Activated CD4-positive, alpha-beta T cell treated with anti-CD3 and anti-CD28 coated beads, Interleukin-2, amount 50 U/mL, for 48 hours (primary cell): Measurements from ENCODE around the gene ELAVL2.

ENCODE experiments used
- DNase-seq, 2 experiments: peaks; one replicate each; pipeline ENCODE4 v3.0.0-alpha.2; 2020

Gene ELAVL2

DNA sequence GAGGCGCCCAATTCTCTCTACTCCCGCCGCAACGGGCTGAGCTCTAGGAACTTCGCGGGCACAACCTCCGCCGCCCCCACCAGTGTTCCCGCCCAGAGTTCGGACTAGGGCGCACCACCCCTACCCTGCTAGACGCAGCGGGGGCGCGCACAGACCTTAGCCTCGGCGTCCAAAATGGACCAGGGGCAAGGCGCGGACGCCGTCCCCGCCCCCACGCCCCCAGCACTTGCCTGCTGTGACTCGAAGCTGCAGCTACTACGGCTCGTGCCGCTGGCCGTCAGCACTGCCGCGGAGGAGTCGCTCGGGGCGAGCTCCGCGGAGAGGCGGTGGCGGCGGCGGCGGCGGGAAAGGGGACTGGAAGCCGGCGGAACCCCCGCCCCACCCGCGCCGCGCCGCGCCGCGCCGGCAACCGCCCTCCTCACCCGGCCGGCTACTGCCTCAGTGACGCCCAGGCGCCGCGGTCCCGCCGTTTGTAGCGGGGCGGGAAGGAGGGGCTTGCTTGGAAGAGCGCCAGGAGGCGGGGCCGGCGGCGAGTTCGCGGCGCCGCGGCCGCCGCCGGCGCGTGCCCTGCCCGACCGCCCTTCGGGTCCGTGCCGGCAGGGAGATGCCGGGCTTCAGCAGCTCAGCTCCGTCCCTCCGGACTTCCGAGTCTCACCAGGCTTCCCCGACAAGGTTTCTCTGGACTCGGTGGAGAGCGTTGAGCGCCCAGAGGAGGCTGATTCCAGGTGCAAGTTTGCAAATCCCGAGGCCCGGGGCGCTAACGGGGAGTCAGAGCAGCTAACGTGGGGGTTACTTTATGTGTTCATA lies 4.5 kb downstream of the ELAVL2 start:
- no peak for DNase-seq

DNA sequence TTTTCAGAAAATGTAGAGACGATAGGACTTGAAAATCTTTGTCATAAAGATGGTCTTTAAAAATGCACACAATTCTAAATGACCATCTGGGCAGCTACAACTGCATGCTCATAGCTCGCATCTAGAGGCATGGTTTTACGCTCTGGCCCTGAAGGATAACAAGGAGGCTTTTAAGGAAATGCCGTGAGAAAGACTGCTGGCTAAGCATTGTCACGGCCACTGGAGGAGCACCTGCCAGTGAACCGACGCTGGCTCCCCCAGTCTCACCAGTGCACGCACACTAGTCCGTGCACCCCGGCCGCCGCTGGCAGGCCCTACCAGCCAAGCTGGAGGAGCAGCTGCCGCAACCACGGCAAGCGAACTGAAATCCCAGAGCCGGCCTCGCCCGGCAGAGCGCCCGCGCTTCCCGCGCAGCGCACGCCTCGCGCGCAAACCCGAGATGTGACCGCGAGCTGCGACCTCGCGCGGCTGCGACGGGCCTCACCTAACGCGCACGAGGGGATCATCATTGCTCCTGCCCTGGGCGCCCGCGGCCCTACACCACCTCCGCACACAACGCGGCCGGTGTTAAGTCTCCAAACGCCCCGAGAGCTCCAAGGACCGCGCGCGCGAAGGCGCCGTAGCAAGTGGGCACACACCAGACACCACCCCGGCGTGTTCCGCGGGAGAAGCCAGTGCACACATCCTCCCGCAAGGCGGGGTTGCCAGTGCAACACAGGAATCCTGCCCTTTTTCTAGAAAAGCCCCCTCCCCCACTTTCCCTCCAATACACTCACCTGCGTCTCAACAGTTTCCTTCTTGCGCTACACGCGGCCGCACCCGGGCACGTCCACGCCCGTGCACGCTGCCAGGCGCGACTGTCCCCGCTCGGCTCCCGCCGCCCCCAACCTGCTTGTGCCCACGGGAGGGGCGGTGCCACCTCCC lies 5.3 kb downstream of the ELAVL2 start:
- no peak for DNase-seq

DNA sequence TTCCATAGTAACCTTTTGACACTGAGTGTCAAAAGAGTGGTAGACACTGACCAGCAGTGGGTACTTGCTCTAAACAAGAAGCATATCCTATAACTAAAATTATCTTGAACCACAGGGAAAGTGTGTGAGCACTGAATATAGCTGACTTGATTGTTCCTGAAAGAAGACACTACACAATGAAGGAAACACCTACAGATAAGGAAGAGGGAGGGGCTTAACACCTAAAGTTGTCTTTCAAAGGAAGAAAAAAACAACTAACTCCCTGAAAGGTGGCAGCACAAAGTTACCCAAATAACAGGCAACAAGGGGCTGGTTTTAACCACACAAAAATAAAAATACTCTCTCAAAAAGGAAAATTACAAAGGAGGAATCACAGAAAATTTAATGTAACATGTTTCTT lies 6.6 kb downstream of the ELAVL2 start:
- DNase-seq: no peak

DNA sequence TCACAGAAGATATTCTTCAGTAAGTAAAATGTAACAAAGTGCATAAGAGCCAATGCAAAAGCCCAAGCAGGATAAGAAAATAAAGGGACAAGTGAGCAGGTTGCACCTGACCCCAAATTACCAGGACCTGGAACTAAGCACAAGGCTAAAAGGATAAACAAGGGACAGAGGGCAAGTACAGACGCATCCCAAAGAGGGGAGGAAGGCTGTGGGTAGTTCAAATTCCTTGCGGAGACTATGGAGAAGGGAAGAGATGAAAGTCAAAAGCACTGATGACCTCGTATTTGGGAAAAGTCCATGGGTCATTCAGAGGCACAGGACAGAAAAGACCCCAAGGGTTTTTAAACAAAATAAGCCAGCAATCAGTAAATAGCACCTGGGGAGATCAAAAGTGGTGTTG lies 11.8 kb downstream of the ELAVL2 start:
- no peak for DNase-seq

DNA sequence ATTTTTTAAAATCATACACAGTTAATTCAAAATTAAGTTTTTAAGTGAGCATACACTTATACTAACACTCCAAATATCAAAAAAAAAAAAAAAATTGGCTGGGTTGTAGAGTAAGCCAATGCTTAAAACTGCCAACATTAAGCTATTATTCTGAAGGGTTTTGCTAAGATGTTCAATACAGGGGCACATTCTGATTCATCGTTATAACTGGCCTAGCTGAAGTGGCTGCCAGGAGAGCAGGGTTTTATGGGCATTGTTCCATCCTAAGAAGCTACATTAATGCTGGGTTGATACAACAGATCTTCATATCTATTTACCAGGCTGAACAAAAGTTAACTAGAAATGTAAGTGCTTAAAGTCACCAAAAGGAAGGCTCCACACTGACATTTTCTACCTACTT lies 13.4 kb downstream of the ELAVL2 start:
- DNase-seq: no peak

DNA sequence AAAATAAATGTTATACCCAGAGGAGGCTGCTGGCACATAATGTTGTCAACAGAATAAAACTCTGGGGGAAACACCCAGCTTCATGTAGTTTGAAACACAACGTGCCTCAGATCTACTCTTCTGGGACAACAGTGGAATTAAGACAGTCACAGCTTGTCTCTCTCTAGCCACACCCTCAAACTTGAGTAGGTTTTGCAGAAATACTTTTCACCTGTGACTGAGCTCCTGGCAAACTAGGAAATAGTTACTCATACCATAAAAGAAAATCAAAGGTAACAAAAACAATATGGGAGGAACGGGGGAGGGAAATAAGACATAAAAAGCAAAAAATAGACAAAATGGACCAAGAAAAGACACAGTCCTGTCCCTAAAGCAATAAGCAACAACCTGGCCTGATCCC lies 14.4 kb downstream of the ELAVL2 start:
- no peak for DNase-seq

DNA sequence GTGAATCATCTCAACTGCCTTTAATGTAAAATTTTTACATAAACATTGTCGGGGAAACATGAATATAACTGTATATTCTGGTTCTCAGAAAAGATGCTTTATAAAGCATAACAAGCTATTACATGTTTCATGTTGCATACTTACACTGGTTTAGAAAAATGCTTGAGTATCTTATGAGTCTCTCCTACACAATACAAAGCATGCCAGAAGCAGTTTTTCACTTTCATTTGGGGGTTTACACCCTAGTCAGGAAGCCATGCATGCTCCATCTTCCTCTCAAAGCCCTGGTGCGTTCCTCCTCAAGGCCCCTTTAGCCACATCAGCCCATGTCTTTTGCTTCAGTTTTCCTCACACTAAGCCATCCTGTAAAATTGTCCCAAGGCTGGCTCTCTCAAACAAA lies 22.8 kb downstream of the ELAVL2 start:
- DNase-seq: no peak

DNA sequence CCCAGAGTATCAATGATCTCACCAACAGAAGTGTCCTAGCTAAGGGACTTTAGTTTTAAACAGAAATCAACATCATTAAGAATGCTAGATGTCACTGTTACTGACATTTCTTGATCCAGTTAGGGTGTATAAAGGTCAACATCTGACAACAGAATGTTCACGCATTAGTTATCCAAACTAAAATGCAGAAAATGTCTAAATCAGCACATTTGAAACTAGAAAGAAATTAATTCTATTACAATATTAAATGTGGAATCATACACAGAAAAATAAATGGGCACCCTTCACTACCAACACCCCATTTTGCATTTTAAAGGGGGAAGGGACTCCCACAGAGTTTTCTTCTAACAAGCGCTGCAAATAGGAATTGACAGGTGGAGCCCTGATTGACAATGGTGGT lies 24.5 kb downstream of the ELAVL2 start:
- DNase-seq: no peak

DNA sequence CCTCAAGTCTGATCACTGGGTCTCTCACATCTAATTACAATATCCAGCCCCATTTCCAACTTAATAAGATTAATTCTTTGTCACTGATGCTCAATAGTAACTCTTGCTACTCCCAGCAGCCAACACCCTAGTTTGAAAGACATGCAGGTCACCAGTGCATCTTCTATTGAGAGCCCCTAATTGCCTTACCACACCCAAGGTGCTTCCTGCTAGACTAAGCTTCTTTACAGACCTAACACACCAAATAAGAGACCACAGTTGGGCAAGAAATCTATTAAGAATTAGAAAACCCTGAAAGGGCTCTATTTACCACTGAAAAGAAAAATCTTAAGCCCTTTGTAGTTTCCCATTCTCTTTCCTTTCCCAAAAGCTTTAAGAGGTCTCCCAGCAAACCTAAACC lies 26.5 kb downstream of the ELAVL2 start:
- no peak for DNase-seq

DNA sequence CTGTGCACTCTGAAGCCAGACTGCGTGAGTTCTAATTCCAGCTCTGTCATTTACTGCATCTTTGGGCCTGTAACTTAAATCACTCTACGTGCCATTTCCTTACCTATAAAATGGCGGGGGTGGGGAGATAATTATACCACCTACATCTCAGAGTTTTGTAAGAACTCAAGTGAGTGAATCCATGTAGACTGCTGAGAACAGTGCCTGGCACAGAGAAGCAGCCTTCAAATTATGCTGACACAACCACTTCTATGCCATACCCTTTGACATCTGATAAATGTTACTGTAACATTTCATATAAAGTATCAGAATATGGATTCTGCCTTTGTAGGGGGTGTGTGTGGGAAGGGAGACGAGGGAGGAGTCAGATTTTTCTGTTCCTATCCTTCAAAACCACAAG lies 27.7 kb downstream of the ELAVL2 start:
- no peak for DNase-seq

DNA sequence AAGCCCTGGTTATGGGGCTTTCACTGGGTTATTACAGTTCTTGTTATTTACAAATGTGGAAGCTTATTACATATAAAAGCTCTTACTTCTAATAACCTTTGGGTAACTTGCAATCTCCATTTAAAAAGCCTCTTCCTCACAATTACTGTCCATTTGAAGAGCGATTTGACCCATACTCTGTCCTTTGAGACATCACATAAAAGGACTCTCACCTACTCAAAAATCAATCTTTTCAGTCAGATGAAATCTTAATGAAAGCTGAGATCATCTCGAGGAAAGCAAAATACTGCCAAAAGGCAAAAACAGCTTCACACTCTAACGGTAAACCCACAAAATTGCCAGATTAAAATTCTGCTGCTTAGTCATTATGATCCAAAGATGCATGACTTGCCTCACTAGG lies 29.8 kb downstream of the ELAVL2 start:
- DNase-seq: no peak

DNA sequence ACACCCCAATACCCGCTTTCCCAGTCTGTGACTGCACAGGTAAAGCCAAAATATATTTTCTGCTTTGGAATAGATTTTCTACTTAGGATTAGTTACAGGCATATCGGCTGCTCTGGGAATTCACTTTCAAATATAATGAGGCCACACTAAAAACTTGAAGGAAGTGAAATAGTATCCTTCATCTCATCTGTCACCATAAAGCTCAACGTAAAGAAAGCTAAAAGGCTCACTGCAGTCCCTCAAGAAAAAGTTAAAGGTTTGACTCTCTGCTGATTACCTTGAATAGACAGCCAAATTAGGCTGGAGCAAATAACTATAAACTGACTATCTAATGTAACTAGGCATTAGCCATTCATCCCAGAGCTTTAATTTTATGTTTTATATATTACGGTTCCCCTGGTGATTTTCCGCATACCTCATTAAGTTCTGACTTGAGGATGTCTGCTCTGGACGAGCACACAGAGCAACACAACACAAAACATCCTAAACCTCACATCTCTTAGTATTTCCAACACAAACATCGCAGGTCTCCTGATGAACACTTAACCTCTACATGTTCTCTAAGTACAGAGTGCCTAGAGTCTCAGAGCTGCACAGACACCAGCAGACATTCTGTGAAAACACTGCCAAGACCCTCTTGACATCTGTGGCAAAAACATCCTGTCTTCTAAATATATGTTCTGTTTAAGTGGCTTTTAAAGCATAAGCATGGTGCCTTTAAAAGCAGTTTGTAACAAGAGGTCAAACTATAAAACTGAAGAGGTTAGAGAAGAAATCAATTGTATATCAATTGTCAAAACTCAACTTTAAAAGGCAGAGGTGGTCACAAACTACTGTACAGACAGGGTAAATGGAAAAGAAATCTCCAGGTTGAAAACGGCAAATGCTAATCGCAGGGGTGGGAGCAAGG lies 35.4 kb downstream of the ELAVL2 start:
- DNase-seq: no peak

DNA sequence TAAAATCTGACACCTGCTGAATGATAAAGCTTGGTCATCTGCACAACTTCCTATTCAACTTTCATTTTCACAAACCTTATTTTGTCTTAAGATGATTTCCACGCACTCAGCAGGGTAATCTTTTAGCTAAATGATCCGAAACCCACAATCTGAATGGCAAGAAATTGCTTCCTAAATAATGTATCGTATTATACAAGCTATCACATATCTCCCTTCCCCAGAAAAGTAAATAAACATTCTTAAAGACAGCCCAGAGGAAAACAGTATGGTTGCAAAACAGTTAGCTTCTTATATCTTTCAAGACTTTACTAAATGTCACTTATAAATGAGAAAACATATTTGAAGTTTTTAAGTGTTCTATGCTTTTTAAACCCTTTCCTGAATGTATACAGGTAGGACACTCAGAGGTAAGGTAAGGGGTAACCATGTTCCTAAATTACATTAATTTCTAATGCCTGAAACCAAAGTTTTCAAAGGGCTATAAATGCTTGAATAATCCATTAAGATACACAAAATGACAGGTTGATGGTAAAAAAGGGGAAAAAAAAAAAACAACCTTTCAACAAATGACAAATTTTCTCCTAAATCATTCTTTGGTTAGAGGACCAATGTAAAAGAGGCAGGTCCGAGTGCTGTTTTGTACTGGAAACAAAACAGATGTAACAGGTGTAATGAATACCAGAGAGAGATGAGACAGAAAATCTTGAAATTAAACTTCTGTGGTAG lies 36.3 kb downstream of the ELAVL2 start:
- DNase-seq: no peak

DNA sequence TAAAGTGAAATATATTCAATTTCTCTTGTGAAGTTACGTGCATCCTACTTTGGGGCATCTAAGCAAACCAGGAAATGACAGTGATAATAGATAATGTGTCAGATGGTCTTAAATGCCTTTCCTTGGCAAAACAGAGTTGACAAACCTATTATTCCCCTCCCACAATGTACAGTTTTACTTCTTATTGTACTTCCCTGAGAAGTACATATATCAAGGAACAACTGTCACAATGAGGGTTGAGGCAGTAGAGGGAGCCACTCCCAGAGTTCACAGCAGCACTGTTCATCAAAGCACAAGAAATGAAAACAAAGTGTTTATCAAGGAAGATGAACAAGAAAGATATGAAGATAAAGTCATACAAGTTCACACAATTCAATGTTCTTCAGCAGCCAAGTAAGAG lies 41.1 kb downstream of the ELAVL2 start:
- no peak for DNase-seq

DNA sequence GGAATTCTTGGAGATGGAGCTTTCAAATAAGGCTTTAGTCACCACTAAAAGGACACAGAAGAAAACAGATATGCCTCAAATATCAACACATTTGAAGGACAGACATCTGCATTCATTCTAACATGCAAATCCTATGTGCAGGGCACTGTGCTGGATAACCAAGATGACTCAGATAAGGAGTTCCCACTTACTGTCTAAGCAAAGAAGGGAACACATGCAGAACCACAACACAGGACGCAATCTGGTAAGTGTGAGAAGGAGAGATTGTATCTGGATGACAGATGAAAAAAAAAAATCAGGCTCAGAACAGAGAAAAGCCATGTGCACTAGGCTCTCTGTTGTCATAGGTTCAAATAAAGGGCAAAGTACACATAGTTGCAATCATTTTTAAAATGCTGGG lies 42.5 kb downstream of the ELAVL2 start:
- DNase-seq: no peak

DNA sequence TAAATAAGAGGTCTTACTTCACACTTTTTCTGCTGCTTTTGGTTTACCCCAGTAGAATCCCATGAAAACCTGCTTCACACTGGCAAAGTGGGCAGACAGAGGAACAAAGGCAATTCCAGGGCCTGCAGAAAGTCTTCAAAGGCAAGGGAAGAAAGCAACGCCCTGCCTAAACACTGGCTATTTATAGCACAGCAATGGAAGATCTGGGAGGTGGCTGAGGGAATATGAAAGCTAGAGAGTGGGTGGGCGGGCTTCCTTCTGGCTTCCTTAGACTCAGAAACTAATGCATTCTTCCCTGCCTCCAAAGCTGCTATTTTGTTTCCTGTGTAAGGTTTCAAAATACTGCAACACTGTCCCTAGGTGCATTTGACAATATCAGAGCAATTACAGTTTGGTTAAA lies 46.8 kb downstream of the ELAVL2 start:
- no peak for DNase-seq

DNA sequence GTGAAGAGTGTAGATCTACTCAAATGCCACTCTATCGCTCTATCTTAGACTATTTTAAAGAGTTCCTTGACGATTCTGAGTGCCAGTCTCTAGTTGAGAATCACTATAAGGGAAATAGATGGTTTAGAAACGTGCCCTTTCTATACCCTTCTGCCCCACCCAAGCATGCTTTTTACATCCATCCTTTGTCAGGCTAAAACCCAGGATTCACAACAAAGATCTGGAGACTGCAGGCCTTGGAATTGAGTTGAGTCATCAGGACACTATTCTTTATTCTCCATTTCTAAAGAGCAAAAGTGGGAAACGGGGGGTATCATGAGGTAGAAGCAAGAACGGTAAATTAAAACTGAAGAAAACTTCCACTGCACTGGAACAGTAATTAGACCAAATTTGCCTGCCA lies 48.7 kb downstream of the ELAVL2 start:
- DNase-seq: no peak

DNA sequence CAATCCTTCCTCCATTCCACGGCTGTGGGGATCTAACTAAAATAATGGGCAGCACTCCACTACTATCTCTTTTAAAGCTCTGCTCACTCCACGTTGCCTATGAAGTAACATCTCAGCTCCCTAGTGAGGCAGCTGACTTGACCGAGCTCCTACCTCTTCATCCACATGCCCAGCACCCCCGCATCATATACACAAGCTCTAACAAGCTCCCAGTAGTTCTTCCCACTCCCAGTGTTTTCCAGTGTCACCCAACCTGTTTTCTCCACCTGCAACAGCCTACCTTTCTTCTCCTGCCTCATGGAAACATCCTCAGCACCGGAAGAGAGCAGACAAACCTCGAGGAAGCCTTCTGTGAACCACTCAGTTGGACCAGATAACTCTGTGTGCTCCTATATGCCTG lies 50.5 kb downstream of the ELAVL2 start:
- no peak for DNase-seq

DNA sequence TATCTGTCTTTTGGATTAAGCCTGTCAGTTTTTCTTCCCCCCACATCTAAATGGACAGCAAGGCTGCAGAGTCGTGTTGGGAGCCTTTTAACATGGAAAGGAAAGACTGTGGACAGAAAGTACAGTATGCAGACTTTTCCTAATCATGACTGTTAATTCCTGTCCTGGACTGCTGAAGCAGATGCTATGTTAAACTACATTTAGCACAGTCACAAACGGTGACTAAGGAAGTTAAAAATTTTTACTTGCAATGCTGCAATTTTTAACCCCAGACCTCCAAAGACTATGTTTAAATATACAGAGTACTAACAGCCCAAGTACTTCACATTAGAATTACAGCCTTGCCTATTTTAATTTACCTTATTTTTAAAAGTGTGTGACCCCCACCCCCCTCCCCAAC lies 51.8 kb downstream of the ELAVL2 start:
- no peak for DNase-seq

DNA sequence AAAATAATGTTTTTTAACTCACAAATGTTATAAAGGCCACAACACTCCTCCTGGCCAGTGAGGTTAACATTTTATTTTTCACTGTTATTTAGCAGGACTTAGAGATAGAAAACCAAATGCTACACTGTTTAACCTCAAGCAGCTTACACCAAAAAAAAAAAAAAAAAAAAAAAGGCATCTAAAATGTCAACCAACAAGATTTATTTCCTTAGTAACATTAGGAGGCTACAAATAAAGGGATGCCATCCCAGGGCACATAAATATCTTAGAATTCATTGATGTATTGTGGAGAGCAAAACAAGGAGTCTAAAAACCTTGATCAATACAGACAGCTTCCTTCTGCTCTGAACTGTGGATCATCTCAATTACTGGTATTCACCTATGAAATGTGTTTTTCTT lies 53.7 kb downstream of the ELAVL2 start:
- no peak for DNase-seq

DNA sequence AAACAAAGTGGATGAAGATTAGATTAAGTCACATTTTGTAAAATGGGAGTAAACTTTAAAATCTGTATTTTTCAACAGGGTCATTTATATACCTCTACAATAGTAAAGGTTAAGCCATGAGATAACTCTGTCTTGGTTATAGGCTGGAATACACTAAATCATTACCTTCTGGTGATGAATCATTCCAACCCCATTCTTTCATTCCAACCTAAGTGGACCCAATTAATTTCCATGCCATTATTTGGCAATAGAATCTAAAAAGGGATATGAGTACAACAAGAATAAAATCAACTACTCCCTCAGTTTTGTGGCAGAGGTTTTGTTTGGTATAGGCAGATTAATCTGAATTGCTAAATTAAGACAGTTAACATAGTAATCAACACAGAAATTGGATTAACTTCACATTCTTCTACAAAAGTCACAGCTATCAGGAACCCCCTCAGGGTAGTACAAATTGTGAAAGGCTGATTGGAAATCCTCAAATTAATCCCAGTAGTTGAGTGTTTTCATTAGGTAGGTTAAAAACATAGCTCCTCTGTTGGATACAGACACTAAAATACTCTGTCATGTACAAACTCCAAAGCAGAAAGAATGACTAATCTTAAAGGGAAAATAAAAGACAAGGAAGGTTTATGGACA lies 54.2 kb downstream of the ELAVL2 start:
- no peak for DNase-seq
